Liver (tissue), 3 donors: ENCODE data around the gene FUOM.
"Not testable (repeated sequence)": the region's sequence is repeated elsewhere in the genome, so short reads cannot be mapped to it uniquely, and the experiment has no call there.

Source experiments
- CTCF ChIP-seq: fragments of 150-350 bp; IDR thresholded peaks from 2 replicates; pipeline ENCODE4 v1.5.1; 2017; ENCODE audit warnings: improper control_type of control experiment, low read depth, low read length; ENCODE audit not compliant: missing input control
- EGR1 ChIP-seq, 2 donors: IDR thresholded peaks; 2 replicates each; pipeline ENCODE4 v1.6.1; 2016 to 2018; ENCODE audit warnings: antibody characterized with exemption in 2 of 2, low read depth in 2 of 2
- HNF4A ChIP-seq, 2 donors: conservative IDR thresholded peaks; 2 replicates each; pipeline ENCODE4 v1.6.1; 2016; ENCODE audit warnings: antibody characterized with exemption in 2 of 2, mild to moderate bottlenecking in 2 of 2
- HNF4G ChIP-seq: IDR thresholded peaks from 2 replicates; pipeline ENCODE4 v1.6.1; 2016; ENCODE audit warnings: antibody characterized with exemption
- JUND ChIP-seq, 2 donors: IDR thresholded peaks; 2 replicates each; pipeline ENCODE4 v1.6.1; 2016; ENCODE audit warnings: antibody characterized with exemption in 2 of 2
- MAX ChIP-seq: IDR thresholded peaks from 2 replicates; pipeline ENCODE4 v1.6.1; 2016; ENCODE audit warnings: antibody characterized with exemption
- NR2F2 ChIP-seq: IDR thresholded peaks from 2 replicates; pipeline ENCODE4 v1.6.1; 2016; ENCODE audit warnings: antibody characterized with exemption
- RAD21 ChIP-seq, 2 donors: IDR thresholded peaks; 2 replicates each; pipeline ENCODE4 v1.6.1; 2016; ENCODE audit warnings: antibody characterized with exemption in 2 of 2, mild to moderate bottlenecking in 2 of 2
- RXRA ChIP-seq, 2 donors: IDR thresholded peaks; 2 replicates each; pipeline ENCODE4 v1.6.1; 2017 to 2018; ENCODE audit warnings: antibody characterized with exemption in 2 of 2, mild to moderate bottlenecking in 1 of 2
- TAF1 ChIP-seq: conservative IDR thresholded peaks from 2 replicates; pipeline ENCODE4 v1.6.1; 2016; ENCODE audit warnings: antibody characterized with exemption, mild to moderate bottlenecking
- TF ChIP-seq, protein P1 (sequence below): IDR thresholded peaks from 2 replicates; pipeline ENCODE4 v1.6.1; 2016; ENCODE audit warnings: antibody characterized with exemption, mild to moderate bottlenecking
- TF ChIP-seq, protein P2 (sequence below): IDR thresholded peaks from 2 replicates; pipeline ENCODE4 v1.6.1; 2016; ENCODE audit warnings: antibody characterized with exemption
- donor health status: healthy.
- donor health status: healthy.

DNA sequence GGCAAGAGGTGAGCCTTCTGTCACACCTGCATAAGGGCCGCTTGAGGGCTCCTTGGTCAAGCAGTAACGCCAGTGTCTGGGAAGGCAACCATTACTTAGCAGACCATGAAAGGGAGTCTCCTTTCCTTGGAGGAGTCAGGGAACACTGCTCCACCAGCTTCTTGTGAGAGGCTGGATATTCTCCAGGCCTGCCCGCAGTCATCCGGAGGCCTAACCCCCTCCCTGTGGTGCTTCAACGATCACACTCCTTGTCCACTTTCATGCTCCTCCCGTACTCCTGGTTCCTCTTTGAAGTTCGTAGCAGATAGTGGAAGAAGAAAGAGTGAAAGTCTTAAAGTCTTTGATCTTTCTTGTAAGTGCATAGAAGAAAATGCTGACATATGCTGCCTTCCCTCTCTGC, 9.6 kb upstream of the FUOM start:
- TF ChIP-seq CTCF; NR2F2; RAD21 (IDR thresholded peaks at IDR 0.05); JUND (IDR thresholded peaks at IDR 0.05); TAF1; HNF4G; RXRA (IDR thresholded peaks at IDR 0.05); EGR1 (IDR thresholded peaks at IDR 0.05; ENCODE audit: low read depth in 2 of 2); HNF4A (conservative IDR thresholded peaks at IDR 0.05); MAX: not testable (repeated sequence)
- TF ChIP-seq, protein P1, sequence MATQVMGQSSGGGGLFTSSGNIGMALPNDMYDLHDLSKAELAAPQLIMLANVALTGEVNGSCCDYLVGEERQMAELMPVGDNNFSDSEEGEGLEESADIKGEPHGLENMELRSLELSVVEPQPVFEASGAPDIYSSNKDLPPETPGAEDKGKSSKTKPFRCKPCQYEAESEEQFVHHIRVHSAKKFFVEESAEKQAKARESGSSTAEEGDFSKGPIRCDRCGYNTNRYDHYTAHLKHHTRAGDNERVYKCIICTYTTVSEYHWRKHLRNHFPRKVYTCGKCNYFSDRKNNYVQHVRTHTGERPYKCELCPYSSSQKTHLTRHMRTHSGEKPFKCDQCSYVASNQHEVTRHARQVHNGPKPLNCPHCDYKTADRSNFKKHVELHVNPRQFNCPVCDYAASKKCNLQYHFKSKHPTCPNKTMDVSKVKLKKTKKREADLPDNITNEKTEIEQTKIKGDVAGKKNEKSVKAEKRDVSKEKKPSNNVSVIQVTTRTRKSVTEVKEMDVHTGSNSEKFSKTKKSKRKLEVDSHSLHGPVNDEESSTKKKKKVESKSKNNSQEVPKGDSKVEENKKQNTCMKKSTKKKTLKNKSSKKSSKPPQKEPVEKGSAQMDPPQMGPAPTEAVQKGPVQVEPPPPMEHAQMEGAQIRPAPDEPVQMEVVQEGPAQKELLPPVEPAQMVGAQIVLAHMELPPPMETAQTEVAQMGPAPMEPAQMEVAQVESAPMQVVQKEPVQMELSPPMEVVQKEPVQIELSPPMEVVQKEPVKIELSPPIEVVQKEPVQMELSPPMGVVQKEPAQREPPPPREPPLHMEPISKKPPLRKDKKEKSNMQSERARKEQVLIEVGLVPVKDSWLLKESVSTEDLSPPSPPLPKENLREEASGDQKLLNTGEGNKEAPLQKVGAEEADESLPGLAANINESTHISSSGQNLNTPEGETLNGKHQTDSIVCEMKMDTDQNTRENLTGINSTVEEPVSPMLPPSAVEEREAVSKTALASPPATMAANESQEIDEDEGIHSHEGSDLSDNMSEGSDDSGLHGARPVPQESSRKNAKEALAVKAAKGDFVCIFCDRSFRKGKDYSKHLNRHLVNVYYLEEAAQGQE = not testable (repeated sequence)
- TF ChIP-seq, protein P2, sequence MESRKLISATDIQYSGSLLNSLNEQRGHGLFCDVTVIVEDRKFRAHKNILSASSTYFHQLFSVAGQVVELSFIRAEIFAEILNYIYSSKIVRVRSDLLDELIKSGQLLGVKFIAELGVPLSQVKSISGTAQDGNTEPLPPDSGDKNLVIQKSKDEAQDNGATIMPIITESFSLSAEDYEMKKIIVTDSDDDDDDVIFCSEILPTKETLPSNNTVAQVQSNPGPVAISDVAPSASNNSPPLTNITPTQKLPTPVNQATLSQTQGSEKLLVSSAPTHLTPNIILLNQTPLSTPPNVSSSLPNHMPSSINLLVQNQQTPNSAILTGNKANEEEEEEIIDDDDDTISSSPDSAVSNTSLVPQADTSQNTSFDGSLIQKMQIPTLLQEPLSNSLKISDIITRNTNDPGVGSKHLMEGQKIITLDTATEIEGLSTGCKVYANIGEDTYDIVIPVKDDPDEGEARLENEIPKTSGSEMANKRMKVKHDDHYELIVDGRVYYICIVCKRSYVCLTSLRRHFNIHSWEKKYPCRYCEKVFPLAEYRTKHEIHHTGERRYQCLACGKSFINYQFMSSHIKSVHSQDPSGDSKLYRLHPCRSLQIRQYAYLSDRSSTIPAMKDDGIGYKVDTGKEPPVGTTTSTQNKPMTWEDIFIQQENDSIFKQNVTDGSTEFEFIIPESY = not testable (repeated sequence)
